Fibroblast of pulmonary artery (primary cell): Measurements from ENCODE around the gene CHTOP.
"Not testable (repeated sequence)": the region's sequence is repeated elsewhere in the genome, so short reads cannot be mapped to it uniquely, and the experiment has no call there.

Experiments
- DNase-seq: peaks from one replicate; pipeline ENCODE4 v3.0.0-alpha.2; 2010; ENCODE audit warnings: low read depth
- H3K4me3 ChIP-seq: replicated peaks from 2 replicates; pipeline ENCODE4 v1.5.1; 2011; ENCODE audit warnings: low read depth, mild to moderate bottlenecking, control low read depth, low read length, moderate library complexity
- TF ChIP-seq, protein P1 (sequence below): IDR thresholded peaks from 2 replicates; pipeline ENCODE4 v1.5.1; 2011; ENCODE audit warnings: mild to moderate bottlenecking, control low read depth, low read length, inconsistent platforms; ENCODE audit errors: missing control alignments

The CHTOP gene

GRCh38 chr1:153669606-153670005 lies 35.7 kb downstream of the CHTOP start:
- TF ChIP-seq, protein P1, sequence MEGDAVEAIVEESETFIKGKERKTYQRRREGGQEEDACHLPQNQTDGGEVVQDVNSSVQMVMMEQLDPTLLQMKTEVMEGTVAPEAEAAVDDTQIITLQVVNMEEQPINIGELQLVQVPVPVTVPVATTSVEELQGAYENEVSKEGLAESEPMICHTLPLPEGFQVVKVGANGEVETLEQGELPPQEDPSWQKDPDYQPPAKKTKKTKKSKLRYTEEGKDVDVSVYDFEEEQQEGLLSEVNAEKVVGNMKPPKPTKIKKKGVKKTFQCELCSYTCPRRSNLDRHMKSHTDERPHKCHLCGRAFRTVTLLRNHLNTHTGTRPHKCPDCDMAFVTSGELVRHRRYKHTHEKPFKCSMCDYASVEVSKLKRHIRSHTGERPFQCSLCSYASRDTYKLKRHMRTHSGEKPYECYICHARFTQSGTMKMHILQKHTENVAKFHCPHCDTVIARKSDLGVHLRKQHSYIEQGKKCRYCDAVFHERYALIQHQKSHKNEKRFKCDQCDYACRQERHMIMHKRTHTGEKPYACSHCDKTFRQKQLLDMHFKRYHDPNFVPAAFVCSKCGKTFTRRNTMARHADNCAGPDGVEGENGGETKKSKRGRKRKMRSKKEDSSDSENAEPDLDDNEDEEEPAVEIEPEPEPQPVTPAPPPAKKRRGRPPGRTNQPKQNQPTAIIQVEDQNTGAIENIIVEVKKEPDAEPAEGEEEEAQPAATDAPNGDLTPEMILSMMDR, result no peak
- H3K4me3 ChIP-seq, result peak overlapping the region; percentile 95

DNA sequence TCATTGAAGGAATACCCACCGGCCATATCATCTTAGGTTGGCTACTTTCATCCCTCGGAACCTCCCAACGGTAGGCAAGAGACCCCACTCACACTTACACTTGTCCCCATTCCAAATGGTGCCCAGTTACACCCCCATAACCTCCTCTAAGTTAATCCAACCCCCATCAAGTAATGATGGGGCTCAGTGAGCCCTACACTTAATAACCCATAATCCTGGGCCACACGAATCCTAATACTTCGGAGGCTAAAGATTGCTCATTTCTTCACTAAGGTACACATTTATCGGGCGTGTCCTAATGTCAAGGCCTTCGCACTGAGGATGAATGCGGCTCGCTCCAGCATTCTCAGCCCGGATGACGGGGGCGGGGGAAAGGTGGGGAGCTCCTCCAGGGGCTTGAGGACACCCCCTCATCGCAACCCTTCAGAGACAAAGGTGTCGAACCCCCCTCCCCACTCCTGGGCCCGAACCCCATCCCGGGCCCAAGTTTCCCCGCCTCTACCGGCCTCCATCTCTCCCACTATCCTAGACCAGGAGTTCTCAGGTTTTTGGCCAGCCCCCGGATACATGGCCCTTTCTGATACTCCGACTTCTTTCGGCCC lies 36.5 kb downstream of the CHTOP start:
- H3K4me3 ChIP-seq, result peak overlapping the region; percentile 95
- DNase-seq, result no peak
- TF ChIP-seq, protein P1, result no peak

More at GRCh38 chr1:153669606-153670005, 35.7 kb downstream of the CHTOP start:
- no peak for DNase-seq

DNA sequence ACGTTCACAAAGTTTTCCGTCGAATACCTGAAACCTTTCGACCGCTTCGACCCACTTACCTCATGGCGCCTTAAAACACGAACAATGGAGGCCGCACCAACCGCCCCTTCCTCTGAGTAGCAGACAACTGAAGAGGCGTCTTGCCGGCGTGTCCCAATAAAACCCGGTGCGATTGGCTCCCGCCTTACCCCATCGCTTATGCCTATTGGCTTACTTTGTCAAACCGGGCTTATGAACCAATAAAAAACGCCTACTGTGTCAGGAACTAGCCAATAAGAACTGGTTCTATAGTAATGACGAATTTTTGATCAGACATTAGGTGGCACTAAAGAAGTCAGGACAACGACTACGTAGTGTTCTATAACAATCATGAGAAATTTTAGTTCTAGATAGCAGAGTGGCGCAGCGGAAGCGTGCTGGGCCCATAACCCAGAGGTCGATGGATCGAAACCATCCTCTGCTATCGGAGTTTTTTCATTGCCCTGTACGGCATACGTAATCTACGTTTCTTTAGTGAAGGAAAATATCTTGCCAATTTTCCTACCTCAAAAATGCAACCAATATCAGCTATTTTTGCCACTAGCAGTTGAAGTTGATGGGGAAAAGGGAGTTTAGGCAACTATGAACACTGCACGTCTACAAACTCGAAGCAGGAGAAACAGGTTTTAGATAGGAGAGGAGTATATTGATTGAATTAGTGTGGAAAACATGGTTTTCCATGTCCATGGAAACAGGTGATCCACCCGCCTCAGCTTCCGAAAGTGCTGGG lies 37.2 kb downstream of the CHTOP start, which contains the start of gene ILF2:
Gene ILF2, minus strand, starts transcription at position 135 of the 769 bp plus-strand sequence. Its CDS starts 71 bp downstream, at position 64.
- TF ChIP-seq, protein P1, result peak; percentile 29
- DNase-seq, result peak; percentile 100

GRCh38 chr1:153671628-153672353 lies 37.9 kb downstream of the CHTOP start:
- peak overlapping the region; percentile 58 for H3K4me3 ChIP-seq
- not testable (repeated sequence) for DNase-seq

More for the DNA sequence above, 37.2 kb downstream of the CHTOP start, which contains the start of gene ILF2:
- H3K4me3 ChIP-seq, result peak within 1 kb of the TSS; percentile 95

DNA sequence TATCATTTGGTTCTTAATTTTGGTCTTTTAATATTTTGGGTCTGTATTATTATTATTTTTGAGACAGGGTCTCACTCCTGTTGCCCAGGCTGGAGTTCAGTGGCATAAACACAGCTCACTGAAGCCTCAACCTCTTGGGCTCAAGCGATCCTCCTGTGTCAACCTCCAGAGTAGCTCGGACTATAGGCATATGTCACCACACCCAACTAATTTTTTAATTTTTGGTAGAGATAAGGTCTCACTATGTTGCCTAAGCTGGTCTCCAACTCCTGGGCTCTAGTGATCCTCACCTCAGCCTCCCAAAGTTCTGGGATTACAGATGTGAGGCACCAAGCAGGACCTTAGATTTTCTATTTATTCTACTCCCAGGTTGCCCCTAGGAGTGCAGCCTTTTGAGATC lies 39.6 kb downstream of the CHTOP start:
- no peak for DNase-seq
- TF ChIP-seq, protein P1, result no peak
- no peak overlapping the region for H3K4me3 ChIP-seq

GRCh38 chr1:153677718-153678518 lies 44.1 kb downstream of the CHTOP start:
- DNase-seq, result peak; percentile 71
- TF ChIP-seq, protein P1, result peak; percentile 96
- H3K4me3 ChIP-seq, result peak overlapping the region; percentile 67
